Mucosa of rectum (tissue), 2 donors: ENCODE data around the gene LMAN1L.

Experiments
- H3K27ac ChIP-seq, 2 donors: one replicate each; pipeline ENCODE4 v1.7.0; 2013; ENCODE audit warnings: inconsistent platforms in 2 of 2, low read depth in 2 of 2, low read length in 2 of 2
- H3K27me3 ChIP-seq, 2 donors: one replicate each; pipeline ENCODE4 v1.7.0; 2013; ENCODE audit warnings: low read length in 2 of 2; ENCODE audit not compliant: control insufficient read depth in 2 of 2, insufficient read depth in 2 of 2
- H3K36me3 ChIP-seq, 2 donors: one replicate each; pipeline ENCODE4 v1.7.0; 2013; ENCODE audit warnings: low read length in 2 of 2; ENCODE audit not compliant: control insufficient read depth in 2 of 2, insufficient read depth in 2 of 2
- H3K4me1 ChIP-seq, 2 donors: one replicate each; pipeline ENCODE4 v1.7.0; 2013; ENCODE audit warnings: low read length in 2 of 2, mild to moderate bottlenecking in 1 of 2; ENCODE audit not compliant: control insufficient read depth in 2 of 2, insufficient read depth in 2 of 2
- H3K4me3 ChIP-seq, 2 donors: one replicate each; pipeline ENCODE4 v1.7.0; 2013; ENCODE audit warnings: low read length in 2 of 2
- H3K9ac ChIP-seq, 2 donors: one replicate each; pipeline ENCODE4 v1.7.0; 2013; ENCODE audit warnings: low read length in 2 of 2, low read depth in 1 of 2, mild to moderate bottlenecking in 1 of 2
- H3K9me3 ChIP-seq, 2 donors: one replicate each; pipeline ENCODE4 v1.7.0; 2013; ENCODE audit warnings: low read length in 2 of 2; ENCODE audit not compliant: control insufficient read depth in 2 of 2
- donor health status: healthy.
- donor health status: Normal muscosa, but diverticular disease.

Gene LMAN1L

DNA sequence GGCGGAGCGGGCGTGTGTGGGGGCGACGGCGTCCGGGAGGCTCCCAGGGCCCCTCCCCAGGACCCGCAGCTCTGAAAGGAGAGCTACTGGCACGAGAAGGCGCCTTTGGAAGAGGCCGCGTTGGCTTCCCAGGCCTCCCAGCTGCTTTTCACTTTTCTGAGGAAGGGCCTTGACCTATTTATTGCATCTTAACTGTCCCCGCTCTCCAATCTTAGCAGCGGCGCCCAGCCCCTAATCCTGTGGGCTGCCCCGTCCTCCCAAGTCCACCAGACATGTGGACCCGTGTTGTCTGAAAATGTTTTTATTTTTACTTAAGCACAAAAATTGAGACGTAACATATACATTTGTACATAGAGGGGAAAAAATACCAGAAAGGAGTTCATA lies 30.8 kb downstream of the LMAN1L start:
- H3K9me3 ChIP-seq = no peaks in the 10 kb centered on the region
- peak overlapping the region; percentile 61 to 90 for H3K4me3 ChIP-seq
- no peaks in the 10 kb centered on the region for H3K27me3 ChIP-seq
- H3K4me1 ChIP-seq = peaks cover 23 to 27% of the 10 kb centered on the region in 2 donors
- peak overlapping the region; percentile 75 to 81 for H3K27ac ChIP-seq
- peaks cover 36 to 59% of the 10 kb centered on the region in 2 donors for H3K36me3 ChIP-seq
- H3K9ac ChIP-seq = peak overlapping the region; percentile 56 to 91

DNA sequence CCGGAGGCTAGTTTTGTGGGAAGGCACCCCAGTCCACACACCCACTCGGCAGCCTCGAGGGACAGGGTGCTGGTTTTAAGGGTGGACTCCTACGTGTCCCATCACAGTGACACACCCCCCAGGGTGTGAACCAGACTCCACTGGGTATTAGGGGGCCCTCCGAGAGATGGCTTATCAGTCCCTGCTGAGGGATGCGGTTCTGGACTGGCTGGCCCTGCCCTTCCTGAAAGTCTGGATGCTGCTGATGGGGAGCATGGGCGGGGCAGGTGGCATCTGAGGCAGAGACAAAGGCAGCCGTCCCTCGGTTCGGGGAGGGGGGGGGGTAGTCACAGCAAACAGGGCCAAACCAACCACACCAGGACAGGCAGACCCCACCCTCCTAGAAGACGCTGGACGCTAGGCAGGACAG lies 31.3 kb downstream of the LMAN1L start:
- peaks cover 41 to 58% of the 10 kb centered on the region in 2 donors for H3K36me3 ChIP-seq
- H3K27me3 ChIP-seq = no peaks in the 10 kb centered on the region
- peak overlapping the region; percentile 21 to 81 for H3K27ac ChIP-seq
- H3K4me3 ChIP-seq = no peak overlapping the region
- H3K9ac ChIP-seq = peak overlapping the region in 1 of 2 donors; percentile 91
- H3K4me1 ChIP-seq = peaks cover 23 to 27% of the 10 kb centered on the region in 2 donors
- no peaks in the 10 kb centered on the region for H3K9me3 ChIP-seq

DNA sequence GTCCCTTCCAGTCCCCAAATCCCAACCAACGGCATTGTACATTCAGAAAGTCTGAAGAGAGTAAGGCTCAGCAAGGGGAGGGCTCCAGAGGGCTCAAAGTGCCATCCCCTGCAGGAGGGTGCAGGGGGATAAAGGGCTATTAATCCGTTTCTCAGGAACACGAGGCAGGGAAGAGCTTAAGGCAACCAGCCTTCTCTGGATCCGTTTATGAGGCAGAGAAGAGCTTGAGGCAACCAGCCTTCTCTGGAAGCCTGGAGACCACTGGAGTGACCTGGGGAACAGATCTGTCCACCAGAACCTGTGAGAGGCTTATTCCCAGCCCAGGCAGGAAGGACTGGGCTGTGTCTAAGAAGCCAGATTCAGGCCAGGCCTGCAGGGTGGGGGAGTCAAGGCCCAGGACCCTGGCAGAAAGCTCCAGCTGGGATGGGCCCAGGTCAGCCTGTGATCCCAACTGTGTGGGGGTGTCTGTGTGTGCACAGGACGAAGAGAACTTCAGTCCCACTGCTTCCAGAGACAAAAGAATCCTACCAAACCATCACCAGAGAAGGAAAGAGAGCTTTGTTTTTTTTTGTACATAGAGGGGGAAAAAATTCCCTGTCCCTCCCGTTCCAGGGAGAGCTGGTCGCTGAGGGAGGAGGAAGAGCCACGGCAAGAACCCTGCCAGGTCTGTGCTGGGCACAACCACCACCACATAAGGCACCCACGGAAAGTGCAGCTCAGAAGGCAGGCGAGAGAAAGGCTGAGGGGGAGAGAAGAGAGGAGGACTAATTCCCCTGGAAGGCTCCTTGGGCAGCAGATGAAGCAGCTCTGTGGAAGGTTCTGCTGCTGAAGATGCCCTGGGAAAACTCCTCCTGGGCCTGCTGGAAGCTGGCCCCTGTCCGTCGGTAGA lies 31.9 kb downstream of the LMAN1L start:
- Histone ChIP-seq H3K4me1 (peaks cover 23 to 27% of the 10 kb centered on the region in 2 donors), H3K4me3 (no peak overlapping the region), H3K9me3 (no peaks in the 10 kb centered on the region), H3K27me3 (no peaks in the 10 kb centered on the region), H3K9ac (peak overlapping the region in 1 of 2 donors; percentile 6), H3K27ac (peak overlapping the region; percentile 21 to 48), H3K36me3 (peaks cover 41 to 56% of the 10 kb centered on the region in 2 donors)

DNA sequence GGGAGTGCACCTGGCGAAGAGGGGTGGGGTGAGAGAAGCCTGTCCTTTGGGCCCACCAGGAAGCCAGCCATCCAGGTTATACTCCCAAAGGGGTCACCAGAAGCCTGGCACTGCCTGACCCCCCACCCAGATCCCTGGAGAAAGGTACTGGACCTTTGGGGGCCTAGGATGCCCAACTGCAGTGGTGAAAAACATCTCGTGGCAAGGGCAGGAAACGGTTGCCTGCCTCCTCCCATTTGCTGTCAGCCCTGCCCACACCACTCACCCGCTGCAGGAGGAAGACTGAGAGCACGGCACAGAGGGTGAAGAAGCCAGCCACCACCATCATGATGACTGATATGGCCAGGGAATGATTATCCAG lies 32.6 kb downstream of the LMAN1L start:
- Histone ChIP-seq H3K36me3 (peaks cover 45 to 59% of the 10 kb centered on the region in 2 donors), H3K27ac (peak overlapping the region in 1 of 2 donors; percentile 48), H3K9me3 (no peaks in the 10 kb centered on the region), H3K4me3 (no peak overlapping the region), H3K4me1 (peaks cover 23 to 27% of the 10 kb centered on the region in 2 donors), H3K27me3 (no peaks in the 10 kb centered on the region), H3K9ac (no peak overlapping the region)

DNA sequence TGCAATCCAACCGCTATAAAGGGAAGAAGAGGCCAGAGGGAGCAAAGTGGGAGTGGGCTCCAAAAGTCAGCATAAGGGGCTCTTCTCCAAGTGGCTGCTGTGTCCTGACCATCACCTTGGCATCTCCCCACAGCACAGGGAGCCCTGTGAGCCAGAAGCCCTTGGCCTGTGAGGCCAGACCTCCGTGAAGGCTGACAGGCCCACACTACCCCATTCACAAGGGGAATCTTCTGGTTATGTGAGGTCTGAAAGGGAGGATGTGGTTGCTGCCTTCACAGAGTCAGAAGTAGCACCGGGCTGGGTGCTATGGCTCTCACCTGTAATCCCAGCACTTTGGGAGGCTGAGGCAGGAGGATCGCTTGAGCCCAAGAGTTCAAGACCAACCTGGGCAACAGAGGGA lies 32.9 kb downstream of the LMAN1L start:
- no peak overlapping the region for H3K4me3 ChIP-seq
- H3K27me3 ChIP-seq = no peaks in the 10 kb centered on the region
- peak overlapping the region in 1 of 2 donors; percentile 34 for H3K27ac ChIP-seq
- H3K36me3 ChIP-seq = peaks cover 46 to 60% of the 10 kb centered on the region in 2 donors
- H3K9me3 ChIP-seq = no peaks in the 10 kb centered on the region
- H3K9ac ChIP-seq = no peak overlapping the region
- peaks cover 23 to 27% of the 10 kb centered on the region in 2 donors for H3K4me1 ChIP-seq

DNA sequence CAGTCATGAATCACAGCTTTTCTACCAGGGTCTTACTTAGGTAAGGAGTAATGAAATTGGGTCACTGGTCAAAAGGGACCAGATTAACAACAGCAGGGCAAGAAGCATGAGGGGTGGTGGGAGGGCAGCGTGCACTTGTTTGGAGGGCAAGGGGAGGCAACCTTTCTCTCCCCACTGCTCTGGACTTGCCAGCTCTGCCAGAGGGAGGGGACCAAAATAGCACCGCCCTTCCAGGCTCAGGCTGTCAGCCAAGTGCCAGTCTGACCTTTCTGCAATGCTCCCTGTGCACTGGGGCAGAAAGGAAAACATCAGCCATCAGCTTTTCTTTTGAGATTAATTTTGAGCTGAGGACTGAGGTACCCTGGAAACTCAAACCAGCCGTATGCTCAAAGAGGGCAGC lies 34.8 kb downstream of the LMAN1L start:
- no peak overlapping the region for H3K4me3 ChIP-seq
- H3K9ac ChIP-seq = no peak overlapping the region
- H3K27me3 ChIP-seq = no peaks in the 10 kb centered on the region
- peaks cover 12 to 21% of the 10 kb centered on the region in 2 donors for H3K4me1 ChIP-seq
- H3K9me3 ChIP-seq = no peaks in the 10 kb centered on the region
- no peak overlapping the region for H3K27ac ChIP-seq
- H3K36me3 ChIP-seq = peaks cover 63 to 70% of the 10 kb centered on the region in 2 donors

DNA sequence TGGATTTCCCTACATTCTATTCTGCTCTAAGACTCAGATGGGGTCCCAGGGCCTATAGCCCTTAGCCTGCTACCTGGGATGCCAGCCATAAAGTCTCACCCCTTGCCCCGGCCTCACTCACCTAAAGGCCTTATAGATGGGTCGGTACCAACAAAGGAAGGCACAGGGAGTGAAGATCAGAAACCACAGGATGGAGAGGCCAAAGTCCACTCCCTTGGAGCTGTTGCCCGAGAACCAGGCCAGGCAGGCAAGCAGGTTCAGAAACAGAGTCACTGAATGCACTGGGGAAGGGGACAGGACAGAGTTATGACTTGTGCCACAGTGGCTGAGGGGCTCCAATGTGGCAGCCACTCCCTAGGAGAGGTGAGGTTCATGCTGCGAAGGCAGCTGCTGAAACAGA lies 37.8 kb downstream of the LMAN1L start:
- Histone ChIP-seq H3K27ac (no peak overlapping the region), H3K4me3 (no peak overlapping the region), H3K9ac (no peak overlapping the region), H3K27me3 (no peaks in the 10 kb centered on the region), H3K4me1 (peaks cover 6 to 7% of the 10 kb centered on the region in 2 donors), H3K9me3 (no peaks in the 10 kb centered on the region), H3K36me3 (peaks cover 69 to 77% of the 10 kb centered on the region in 2 donors)

DNA sequence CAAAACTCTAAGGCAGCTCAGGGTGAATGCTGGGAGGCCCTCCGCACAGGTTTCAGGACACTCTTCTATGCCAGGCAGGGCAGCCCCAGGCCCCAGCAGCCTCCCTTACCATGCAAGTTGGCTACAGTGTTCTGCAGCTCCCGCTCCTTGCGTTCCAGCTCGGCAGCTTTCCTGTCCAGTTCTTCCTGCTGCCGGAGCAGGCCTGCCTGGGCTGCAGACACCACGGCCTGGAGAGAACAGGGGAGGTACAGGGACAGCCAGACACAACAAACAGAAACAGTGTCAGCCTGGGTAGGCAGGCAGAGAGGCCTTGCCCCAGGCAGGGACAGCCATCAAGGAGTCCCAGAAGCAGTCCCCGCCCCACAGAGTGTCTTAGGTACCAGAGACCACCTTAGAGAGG lies 39.3 kb downstream of the LMAN1L start:
- H3K27me3 ChIP-seq = no peaks in the 10 kb centered on the region
- H3K4me3 ChIP-seq = no peak overlapping the region
- peaks cover 11 to 15% of the 10 kb centered on the region in 2 donors for H3K4me1 ChIP-seq
- peaks cover 64 to 69% of the 10 kb centered on the region in 2 donors for H3K36me3 ChIP-seq
- H3K9ac ChIP-seq = no peak overlapping the region
- H3K9me3 ChIP-seq = no peaks in the 10 kb centered on the region
- H3K27ac ChIP-seq = no peak overlapping the region

DNA sequence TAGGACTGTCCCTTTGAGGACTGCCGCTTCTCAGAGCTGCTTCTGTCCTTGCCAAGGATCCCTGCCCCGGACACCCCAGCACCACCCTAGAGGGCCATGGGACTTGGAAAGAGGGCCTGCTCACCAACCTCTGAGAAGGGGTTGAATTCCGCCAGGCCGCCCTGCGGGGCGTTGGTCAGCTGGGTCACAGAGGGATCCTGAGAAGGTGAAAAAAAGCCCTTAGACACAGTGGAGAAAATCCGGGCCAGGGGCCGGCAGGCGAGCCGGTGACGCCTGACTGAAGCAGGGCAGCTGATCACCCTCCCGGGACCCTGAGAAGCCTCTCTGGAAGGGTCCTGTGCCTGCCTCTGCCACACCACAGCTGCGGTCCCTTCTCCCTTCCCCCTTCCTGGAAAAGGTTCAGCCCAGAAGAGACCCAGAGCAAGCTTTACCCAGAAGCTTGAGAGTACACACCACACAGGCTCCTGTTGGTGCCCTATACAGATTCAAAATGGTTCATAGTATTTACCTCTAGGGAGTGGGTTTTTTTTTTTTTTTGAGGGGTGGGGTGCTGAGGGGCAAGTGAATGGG lies 41.9 kb downstream of the LMAN1L start:
- Histone ChIP-seq H3K9ac (no peak overlapping the region), H3K4me1 (peaks cover 33 to 34% of the 10 kb centered on the region in 2 donors), H3K4me3 (no peak overlapping the region), H3K27ac (no peak overlapping the region), H3K27me3 (no peaks in the 10 kb centered on the region), H3K36me3 (peaks cover 46 to 48% of the 10 kb centered on the region in 2 donors), H3K9me3 (no peaks in the 10 kb centered on the region)

DNA sequence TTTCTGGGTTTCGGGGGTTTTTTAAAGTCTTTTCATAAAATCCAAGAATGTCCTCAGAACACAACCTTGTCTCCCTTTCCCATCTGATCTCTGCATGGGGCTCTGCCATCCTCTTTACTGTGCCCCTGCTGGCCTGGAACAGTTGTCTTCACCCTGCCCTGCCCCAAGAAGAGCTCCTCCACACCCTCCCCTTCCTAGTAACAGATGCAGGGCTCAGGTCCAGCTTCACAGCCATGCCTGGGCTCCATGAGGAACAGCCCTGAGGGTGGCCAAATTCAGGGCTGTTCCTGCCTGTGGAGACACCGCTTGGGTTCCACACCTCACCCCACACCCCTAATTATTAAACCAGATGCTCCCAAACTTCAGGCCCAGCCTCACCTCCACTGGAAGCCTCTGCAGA lies 43.2 kb downstream of the LMAN1L start:
- Histone ChIP-seq H3K9ac (no peak overlapping the region), H3K4me1 (peaks cover 33 to 37% of the 10 kb centered on the region in 2 donors), H3K4me3 (no peak overlapping the region), H3K27ac (no peak overlapping the region), H3K27me3 (no peaks in the 10 kb centered on the region), H3K36me3 (peaks cover 32 to 35% of the 10 kb centered on the region in 2 donors), H3K9me3 (no peaks in the 10 kb centered on the region)
